ENCODE measurements around the gene VPS37D.

VPS37D gene

DNA sequence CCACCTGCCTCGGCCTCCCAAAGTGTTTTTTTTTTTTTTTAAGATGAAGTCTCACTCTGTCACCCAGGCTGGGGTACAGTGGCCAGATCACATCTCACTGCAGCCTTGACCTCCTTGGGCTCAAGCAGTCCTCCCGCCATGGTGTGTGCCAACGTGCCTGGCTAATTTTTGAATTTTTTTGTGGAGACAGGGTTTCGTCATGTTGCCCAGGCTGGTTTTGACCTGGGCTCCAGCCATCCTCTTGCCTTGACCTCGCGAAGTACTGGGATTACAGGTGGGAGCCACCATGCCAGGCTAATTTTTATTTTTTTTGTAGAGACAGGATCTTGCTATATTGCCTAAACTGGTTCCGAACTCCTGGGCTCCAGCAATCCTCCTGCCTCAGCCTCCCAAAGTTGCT lies 34.3 kb upstream of the VPS37D start:
- TF ChIP-seq, protein P1, sequence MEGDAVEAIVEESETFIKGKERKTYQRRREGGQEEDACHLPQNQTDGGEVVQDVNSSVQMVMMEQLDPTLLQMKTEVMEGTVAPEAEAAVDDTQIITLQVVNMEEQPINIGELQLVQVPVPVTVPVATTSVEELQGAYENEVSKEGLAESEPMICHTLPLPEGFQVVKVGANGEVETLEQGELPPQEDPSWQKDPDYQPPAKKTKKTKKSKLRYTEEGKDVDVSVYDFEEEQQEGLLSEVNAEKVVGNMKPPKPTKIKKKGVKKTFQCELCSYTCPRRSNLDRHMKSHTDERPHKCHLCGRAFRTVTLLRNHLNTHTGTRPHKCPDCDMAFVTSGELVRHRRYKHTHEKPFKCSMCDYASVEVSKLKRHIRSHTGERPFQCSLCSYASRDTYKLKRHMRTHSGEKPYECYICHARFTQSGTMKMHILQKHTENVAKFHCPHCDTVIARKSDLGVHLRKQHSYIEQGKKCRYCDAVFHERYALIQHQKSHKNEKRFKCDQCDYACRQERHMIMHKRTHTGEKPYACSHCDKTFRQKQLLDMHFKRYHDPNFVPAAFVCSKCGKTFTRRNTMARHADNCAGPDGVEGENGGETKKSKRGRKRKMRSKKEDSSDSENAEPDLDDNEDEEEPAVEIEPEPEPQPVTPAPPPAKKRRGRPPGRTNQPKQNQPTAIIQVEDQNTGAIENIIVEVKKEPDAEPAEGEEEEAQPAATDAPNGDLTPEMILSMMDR (IDR thresholded peaks at IDR 0.05; ENCODE audit: low read depth, low read length): no peak
- DNase-seq (ENCODE audit: low read depth in 2 of 2): no peak
- no peak overlapping the region for H3K4me3 ChIP-seq (replicated peaks in 1 of 2; ENCODE audit: low read depth in 2 of 2, low read length in 2 of 2)

DNA sequence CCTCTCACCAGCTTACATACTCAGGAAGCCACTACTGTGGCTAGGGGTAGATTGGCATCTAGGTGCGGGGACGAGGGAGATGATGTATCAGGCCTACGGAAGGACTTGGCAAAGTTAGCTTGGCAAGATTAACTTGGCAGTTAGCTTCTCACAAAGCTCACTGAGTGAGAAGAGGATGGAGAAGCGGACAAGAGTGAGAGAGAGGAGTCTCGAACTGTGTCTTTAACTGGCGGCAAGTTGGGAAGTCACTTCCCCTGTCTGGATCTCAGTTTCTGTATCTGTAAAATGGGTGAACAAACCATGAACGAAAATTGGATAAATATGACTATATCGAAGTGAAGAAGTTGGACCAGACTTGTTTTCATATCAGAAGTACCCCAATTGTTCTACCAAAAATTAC lies 33.8 kb upstream of the VPS37D start:
- no peak overlapping the region for H3K4me3 ChIP-seq (replicated peaks in 1 of 2; ENCODE audit: low read depth in 2 of 2, low read length in 2 of 2)
- DNase-seq (ENCODE audit: low read depth in 2 of 2): no peak
- TF ChIP-seq, protein P1 (IDR thresholded peaks at IDR 0.05; ENCODE audit: low read depth, low read length): no peak

DNA sequence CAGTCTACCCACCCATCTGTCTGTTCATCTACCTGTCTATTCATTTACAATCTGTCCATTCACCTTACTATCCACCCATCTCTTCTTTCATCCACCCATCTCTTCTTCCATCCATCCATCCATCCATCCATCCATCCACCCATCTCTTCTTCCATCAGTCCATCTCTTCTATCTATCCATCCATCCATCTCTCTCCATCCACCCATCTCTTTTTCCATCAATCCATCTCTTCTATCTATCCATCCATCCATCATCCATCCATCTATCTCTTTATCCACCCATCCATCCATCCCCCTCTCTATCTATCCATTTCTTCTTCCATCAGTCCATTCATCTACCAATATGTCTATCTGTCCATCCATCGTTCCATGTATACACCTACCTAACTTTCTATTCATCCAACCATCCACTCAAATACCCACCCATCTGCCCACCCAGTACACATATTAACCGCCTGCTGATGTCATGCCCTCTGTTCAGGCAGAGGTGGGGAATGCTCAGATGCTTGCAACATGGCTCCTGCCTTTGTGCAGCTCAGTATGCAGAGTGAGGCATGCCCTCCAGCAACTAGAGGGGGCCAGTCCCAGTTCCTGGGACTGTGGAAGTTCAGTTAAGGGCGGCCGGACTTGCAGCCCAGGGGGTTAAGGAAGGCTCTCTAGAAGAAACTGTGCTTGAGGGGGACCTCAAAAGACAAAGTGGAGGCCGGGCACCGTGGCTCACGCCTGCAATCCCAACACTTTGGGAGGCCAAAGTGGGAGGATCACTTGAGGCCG lies 32.0 kb upstream of the VPS37D start:
- DNase-seq (ENCODE audit: low read depth in 2 of 2): no peak
- H3K4me3 ChIP-seq (replicated peaks in 1 of 2; ENCODE audit: low read depth in 2 of 2, low read length in 2 of 2): no peak overlapping the region
- TF ChIP-seq, protein P1 (IDR thresholded peaks at IDR 0.05; ENCODE audit: low read depth, low read length): no peak

DNA sequence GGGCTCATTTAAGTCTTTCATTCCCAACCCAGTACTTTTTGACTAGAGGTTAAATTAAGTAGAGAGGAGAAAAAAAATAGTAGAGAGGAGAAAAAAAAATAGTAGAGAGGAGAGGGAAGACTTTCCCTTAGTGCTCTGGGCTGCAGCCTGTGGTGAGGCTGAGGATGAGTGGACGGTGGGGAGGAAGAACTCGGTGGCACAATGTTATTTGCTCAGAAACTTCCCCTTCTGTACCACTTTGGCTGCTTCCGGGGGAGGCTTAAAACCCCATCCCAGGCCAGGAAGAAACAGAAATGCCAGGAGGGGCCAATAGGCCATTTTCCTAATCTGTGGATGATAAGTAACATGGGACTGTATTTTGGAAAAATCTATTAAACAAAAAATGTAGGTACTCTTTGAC lies 28.7 kb upstream of the VPS37D start:
- TF ChIP-seq, protein P1 (IDR thresholded peaks at IDR 0.05; ENCODE audit: low read depth, low read length): no peak
- DNase-seq (ENCODE audit: low read depth in 2 of 2): no peak
- no peak overlapping the region for H3K4me3 ChIP-seq (replicated peaks in 1 of 2; ENCODE audit: low read depth in 2 of 2, low read length in 2 of 2)

DNA sequence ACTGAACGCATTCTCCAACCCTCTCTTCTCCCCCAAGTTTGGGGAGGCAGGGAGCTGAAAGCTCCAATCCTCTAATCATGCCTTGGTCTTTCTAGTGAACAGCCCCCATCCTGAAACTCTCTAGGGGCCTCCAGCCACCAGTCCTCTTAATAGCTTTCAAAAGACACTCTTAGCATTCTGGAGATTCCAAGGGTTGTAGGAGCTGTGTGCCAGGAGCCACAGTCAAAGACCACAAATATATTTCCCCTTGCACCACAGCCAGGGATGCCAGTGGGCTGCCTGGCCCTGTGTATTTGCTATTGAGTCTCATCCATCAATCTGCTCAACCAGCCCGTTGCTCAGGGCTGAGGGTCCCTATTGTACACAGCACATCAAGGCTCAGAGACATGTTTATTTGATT lies 24.8 kb upstream of the VPS37D start:
- no peak overlapping the region for H3K4me3 ChIP-seq (replicated peaks in 1 of 2; ENCODE audit: low read depth in 2 of 2, low read length in 2 of 2)
- TF ChIP-seq, protein P1 (IDR thresholded peaks at IDR 0.05; ENCODE audit: low read depth, low read length): no peak
- DNase-seq (ENCODE audit: low read depth in 2 of 2): no peak

DNA sequence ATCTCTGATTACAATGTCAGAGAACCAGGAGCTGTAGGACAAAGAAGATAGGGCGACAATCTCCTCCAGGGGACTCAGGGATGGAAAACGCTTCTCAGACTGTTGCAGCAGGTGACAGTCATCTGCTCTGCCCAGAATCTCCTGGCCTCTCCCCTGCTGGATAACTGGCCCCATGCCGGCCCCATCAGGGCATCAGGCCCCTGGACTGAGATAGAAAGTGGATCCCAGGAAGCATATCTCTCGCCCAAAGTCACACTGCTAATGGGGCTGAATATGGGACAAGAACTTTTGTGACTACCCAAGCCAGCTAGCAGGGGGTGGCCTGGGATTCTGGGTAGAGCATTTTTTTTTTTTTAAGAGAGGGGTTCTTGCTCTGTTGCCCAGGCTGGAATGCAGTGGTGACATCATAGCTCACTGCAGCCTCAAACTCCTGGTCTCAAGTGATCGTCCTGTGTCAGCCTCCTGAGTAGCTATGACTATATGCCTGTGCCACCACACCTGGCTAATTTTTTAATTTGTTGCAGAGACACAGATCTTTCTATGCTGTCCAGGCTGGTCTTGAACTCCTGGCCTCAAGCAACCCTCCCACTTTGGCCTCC lies 22.8 kb upstream of the VPS37D start:
- TF ChIP-seq, protein P1 (IDR thresholded peaks at IDR 0.05; ENCODE audit: low read depth, low read length): no peak
- no peak overlapping the region for H3K4me3 ChIP-seq (replicated peaks in 1 of 2; ENCODE audit: low read depth in 2 of 2, low read length in 2 of 2)
- DNase-seq (ENCODE audit: low read depth in 2 of 2): no peak
